ENCODE results near the gene OPN1SW.

The OPN1SW gene

GRCh38 chr7:128752251-128752650 is 23.3 kb downstream of the OPN1SW start:
- Histone ChIP-seq H3K9ac (ENCODE audit: low read depth, low read length) (no peak overlapping the region), H3K4me3 (ENCODE audit: low read depth, low read length) (no peak overlapping the region), H3K9me3 (ENCODE audit: control insufficient read depth, insufficient read depth, low read length) (no peaks in the 10 kb centered on the region), H3K36me3 (ENCODE audit: control insufficient read depth, insufficient read depth, low read length) (peaks cover 10% of the 10 kb centered on the region), H3K27me3 (ENCODE audit: control insufficient read depth, insufficient read depth, low read length) (no peaks in the 10 kb centered on the region), H3K4me1 (ENCODE audit: control insufficient read depth, insufficient read depth, low read length) (no peaks in the 10 kb centered on the region)

GRCh38 chr7:128747327-128748079 is 28.1 kb downstream of the OPN1SW start:
- Histone ChIP-seq H3K27me3 (ENCODE audit: control insufficient read depth, insufficient read depth, low read length) (no peaks in the 10 kb centered on the region), H3K4me1 (ENCODE audit: control insufficient read depth, insufficient read depth, low read length) (no peaks in the 10 kb centered on the region), H3K9me3 (ENCODE audit: control insufficient read depth, insufficient read depth, low read length) (no peaks in the 10 kb centered on the region), H3K4me3 (ENCODE audit: low read depth, low read length) (no peak overlapping the region), H3K9ac (ENCODE audit: low read depth, low read length) (no peak overlapping the region), H3K36me3 (ENCODE audit: control insufficient read depth, insufficient read depth, low read length) (peaks cover 10% of the 10 kb centered on the region)

GRCh38 chr7:128745706-128746105 is 29.9 kb downstream of the OPN1SW start:
- H3K36me3 ChIP-seq (ENCODE audit: control insufficient read depth, insufficient read depth, low read length): peaks cover 10% of the 10 kb centered on the region
- no peak overlapping the region for H3K4me3 ChIP-seq (ENCODE audit: low read depth, low read length)
- no peaks in the 10 kb centered on the region for H3K9me3 ChIP-seq (ENCODE audit: control insufficient read depth, insufficient read depth, low read length)
- H3K9ac ChIP-seq (ENCODE audit: low read depth, low read length): no peak overlapping the region
- H3K27me3 ChIP-seq (ENCODE audit: control insufficient read depth, insufficient read depth, low read length): no peaks in the 10 kb centered on the region
- H3K4me1 ChIP-seq (ENCODE audit: control insufficient read depth, insufficient read depth, low read length): peaks cover 2% of the 10 kb centered on the region

GRCh38 chr7:128744366-128744905 is 31.2 kb downstream of the OPN1SW start:
- no peak overlapping the region for H3K9ac ChIP-seq (ENCODE audit: low read depth, low read length)
- no peak overlapping the region for H3K4me3 ChIP-seq (ENCODE audit: low read depth, low read length)
- H3K4me1 ChIP-seq (ENCODE audit: control insufficient read depth, insufficient read depth, low read length): peaks cover 2% of the 10 kb centered on the region
- H3K9me3 ChIP-seq (ENCODE audit: control insufficient read depth, insufficient read depth, low read length): no peaks in the 10 kb centered on the region
- H3K36me3 ChIP-seq (ENCODE audit: control insufficient read depth, insufficient read depth, low read length): peaks cover 7% of the 10 kb centered on the region
- H3K27me3 ChIP-seq (ENCODE audit: control insufficient read depth, insufficient read depth, low read length): no peaks in the 10 kb centered on the region

GRCh38 chr7:128743112-128743772 is 32.4 kb downstream of the OPN1SW start:
- H3K9ac ChIP-seq (ENCODE audit: low read depth, low read length): no peak overlapping the region
- H3K36me3 ChIP-seq (ENCODE audit: control insufficient read depth, insufficient read depth, low read length): no peaks in the 10 kb centered on the region
- no peak overlapping the region for H3K4me3 ChIP-seq (ENCODE audit: low read depth, low read length)
- H3K9me3 ChIP-seq (ENCODE audit: control insufficient read depth, insufficient read depth, low read length): no peaks in the 10 kb centered on the region
- H3K4me1 ChIP-seq (ENCODE audit: control insufficient read depth, insufficient read depth, low read length): peaks cover 6% of the 10 kb centered on the region
- H3K27me3 ChIP-seq (ENCODE audit: control insufficient read depth, insufficient read depth, low read length): no peaks in the 10 kb centered on the region

GRCh38 chr7:128742206-128742605 is 33.4 kb downstream of the OPN1SW start:
- no peak overlapping the region for H3K9ac ChIP-seq (ENCODE audit: low read depth, low read length)
- H3K36me3 ChIP-seq (ENCODE audit: control insufficient read depth, insufficient read depth, low read length): no peaks in the 10 kb centered on the region
- peaks cover 7% of the 10 kb centered on the region for H3K4me1 ChIP-seq (ENCODE audit: control insufficient read depth, insufficient read depth, low read length)
- no peaks in the 10 kb centered on the region for H3K9me3 ChIP-seq (ENCODE audit: control insufficient read depth, insufficient read depth, low read length)
- H3K27me3 ChIP-seq (ENCODE audit: control insufficient read depth, insufficient read depth, low read length): no peaks in the 10 kb centered on the region
- H3K4me3 ChIP-seq (ENCODE audit: low read depth, low read length): no peak overlapping the region

GRCh38 chr7:128741491-128741890 is 34.1 kb downstream of the OPN1SW start:
- H3K4me1 ChIP-seq (ENCODE audit: control insufficient read depth, insufficient read depth, low read length): peaks cover 7% of the 10 kb centered on the region
- no peaks in the 10 kb centered on the region for H3K9me3 ChIP-seq (ENCODE audit: control insufficient read depth, insufficient read depth, low read length)
- no peaks in the 10 kb centered on the region for H3K27me3 ChIP-seq (ENCODE audit: control insufficient read depth, insufficient read depth, low read length)
- H3K9ac ChIP-seq (ENCODE audit: low read depth, low read length): no peak overlapping the region
- no peaks in the 10 kb centered on the region for H3K36me3 ChIP-seq (ENCODE audit: control insufficient read depth, insufficient read depth, low read length)
- no peak overlapping the region for H3K4me3 ChIP-seq (ENCODE audit: low read depth, low read length)

- Histone ChIP-seq H3K9ac (ENCODE audit: low read depth, low read length) (no peak overlapping the region), H3K36me3 (ENCODE audit: control insufficient read depth, insufficient read depth, low read length) (no peaks in the 10 kb centered on the region), H3K4me3 (ENCODE audit: low read depth, low read length) (peak overlapping the region; percentile 86), H3K27me3 (ENCODE audit: control insufficient read depth, insufficient read depth, low read length) (no peaks in the 10 kb centered on the region), H3K9me3 (ENCODE audit: control insufficient read depth, insufficient read depth, low read length) (no peaks in the 10 kb centered on the region), H3K4me1 (ENCODE audit: control insufficient read depth, insufficient read depth, low read length) (peaks cover 7% of the 10 kb centered on the region)
These were observed 34.6 kb downstream of the OPN1SW start for GRCh38 chr7:128740996-128741395.

- Histone ChIP-seq H3K9me3 (ENCODE audit: control insufficient read depth, insufficient read depth, low read length) (no peaks in the 10 kb centered on the region), H3K4me1 (ENCODE audit: control insufficient read depth, insufficient read depth, low read length) (peaks cover 7% of the 10 kb centered on the region), H3K27me3 (ENCODE audit: control insufficient read depth, insufficient read depth, low read length) (no peaks in the 10 kb centered on the region), H3K4me3 (ENCODE audit: low read depth, low read length) (peak overlapping the region; percentile 86), H3K36me3 (ENCODE audit: control insufficient read depth, insufficient read depth, low read length) (no peaks in the 10 kb centered on the region), H3K9ac (ENCODE audit: low read depth, low read length) (peak overlapping the region; percentile 95)
These were observed 35.5 kb downstream of the OPN1SW start for GRCh38 chr7:128739990-128740682.

- Histone ChIP-seq H3K4me1 (ENCODE audit: control insufficient read depth, insufficient read depth, low read length) (peaks cover 7% of the 10 kb centered on the region), H3K9ac (ENCODE audit: low read depth, low read length) (peak within 1 kb of the TSS; percentile 95), H3K4me3 (ENCODE audit: low read depth, low read length) (peak within 1 kb of the TSS; percentile 86), H3K27me3 (ENCODE audit: control insufficient read depth, insufficient read depth, low read length) (no peaks in the 10 kb centered on the region), H3K36me3 (ENCODE audit: control insufficient read depth, insufficient read depth, low read length) (no peaks in the 10 kb centered on the region), H3K9me3 (ENCODE audit: control insufficient read depth, insufficient read depth, low read length) (no peaks in the 10 kb centered on the region)
These were observed 36.3 kb downstream of the OPN1SW start, which contains the start of gene CALU for GRCh38 chr7:128739048-128739962. Gene CALU, plus strand, starts transcription at chr7:128739359. Its CDS starts 9,225 bp downstream, at chr7:128748584.

- Histone ChIP-seq H3K36me3 (ENCODE audit: control insufficient read depth, insufficient read depth, low read length) (no peaks in the 10 kb centered on the region), H3K9me3 (ENCODE audit: control insufficient read depth, insufficient read depth, low read length) (no peaks in the 10 kb centered on the region), H3K4me3 (ENCODE audit: low read depth, low read length) (peak overlapping the region; percentile 86), H3K4me1 (ENCODE audit: control insufficient read depth, insufficient read depth, low read length) (peaks cover 7% of the 10 kb centered on the region), H3K9ac (ENCODE audit: low read depth, low read length) (peak overlapping the region; percentile 82), H3K27me3 (ENCODE audit: control insufficient read depth, insufficient read depth, low read length) (no peaks in the 10 kb centered on the region)
These were observed 37.0 kb downstream of the OPN1SW start for GRCh38 chr7:128738570-128739047.

Data from iPS-15b (cell line).